GM19452 (cell line): ENCODE data around the gene PWWP2A.

Experiments used
- ATAC-seq: cut with Tn5 transposase; IDR thresholded peaks from one replicate; pipeline ENCODE4 v1.9.1; 2021; ENCODE audit not compliant: unreplicated experiment

PWWP2A gene

DNA sequence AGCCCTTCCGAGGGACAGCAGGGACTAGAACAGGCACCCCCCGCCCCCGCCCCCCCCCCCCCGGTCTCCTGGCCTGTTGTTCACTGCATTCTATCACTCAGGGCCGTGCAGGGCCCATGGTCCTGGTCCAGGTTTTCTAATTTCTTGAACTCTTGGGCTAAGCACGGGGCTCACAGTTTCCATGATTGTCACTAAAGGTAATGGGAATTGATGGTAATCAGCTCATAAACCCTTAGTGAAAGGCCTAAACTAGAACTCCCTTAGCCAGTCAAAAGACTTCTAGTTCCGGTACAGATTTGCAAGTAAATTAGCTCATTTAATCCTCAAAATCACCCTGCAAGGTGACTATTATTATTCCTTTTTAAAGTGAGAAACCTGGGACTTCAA lies 14.7 kb upstream of the PWWP2A start:
- no peak for ATAC-seq

DNA sequence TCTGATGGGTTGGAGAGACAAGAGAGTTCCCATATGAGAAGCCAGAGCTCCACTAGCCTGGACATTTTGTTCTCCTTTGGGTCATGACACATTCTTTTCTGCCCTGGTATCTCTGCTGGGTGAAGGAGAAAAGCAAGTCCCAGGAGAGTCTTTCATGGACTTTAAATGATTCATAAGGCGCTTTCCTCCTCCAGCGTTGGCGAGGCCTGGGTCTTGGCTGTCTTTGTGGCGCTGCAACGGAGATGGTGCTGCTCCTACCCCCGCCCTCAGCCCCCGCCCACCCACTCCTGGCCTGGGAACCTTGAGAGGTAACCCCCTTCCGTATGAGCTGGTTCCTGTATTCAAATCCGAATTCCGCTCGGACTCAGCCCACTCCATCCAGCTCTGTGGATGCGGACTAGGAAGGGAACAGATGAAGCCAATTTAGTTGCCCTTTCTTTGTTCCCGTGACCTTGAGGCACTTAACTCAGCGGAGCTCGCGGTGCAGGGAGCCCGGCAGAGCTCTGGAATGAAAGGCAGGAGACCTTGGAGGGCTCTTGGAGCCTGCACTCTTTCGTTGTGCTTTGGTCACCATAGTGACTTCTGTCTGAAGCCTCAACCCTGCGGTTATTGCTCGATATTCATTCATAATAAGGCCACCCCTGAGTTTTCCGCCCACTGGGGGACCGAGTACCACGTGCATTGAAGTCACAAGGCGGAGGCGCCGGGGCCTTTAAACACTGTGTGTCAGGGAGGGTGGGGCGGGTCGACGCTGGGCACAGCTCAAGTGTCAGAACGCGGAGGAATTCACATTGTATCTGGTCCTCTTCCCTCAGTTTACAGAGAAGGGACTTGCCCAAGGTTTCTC lies 14.0 kb upstream of the PWWP2A start:
- no peak for ATAC-seq

DNA sequence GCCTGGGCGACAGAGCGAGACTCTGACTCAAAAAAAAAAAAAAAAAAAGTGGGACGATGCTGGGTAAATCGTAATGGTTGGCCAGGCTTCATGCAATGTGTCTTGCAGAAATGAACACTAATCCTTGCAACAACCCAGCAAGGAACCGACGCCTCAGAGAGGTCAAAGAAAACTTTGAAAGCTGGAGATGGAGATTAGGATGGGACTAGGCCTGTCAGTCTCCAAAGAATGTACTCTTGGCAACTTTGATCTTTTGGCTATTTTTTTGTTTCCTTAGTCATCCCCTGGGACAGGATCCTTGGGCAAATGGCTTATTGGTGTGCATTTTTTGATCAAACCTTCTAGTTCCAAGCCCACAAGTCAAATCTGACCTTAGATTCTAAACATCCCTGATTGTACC lies 10.6 kb upstream of the PWWP2A start:
- no peak for ATAC-seq

GRCh38 chr5:160128632-160129031 lies 9.4 kb upstream of the PWWP2A start:
- no peak for ATAC-seq

DNA sequence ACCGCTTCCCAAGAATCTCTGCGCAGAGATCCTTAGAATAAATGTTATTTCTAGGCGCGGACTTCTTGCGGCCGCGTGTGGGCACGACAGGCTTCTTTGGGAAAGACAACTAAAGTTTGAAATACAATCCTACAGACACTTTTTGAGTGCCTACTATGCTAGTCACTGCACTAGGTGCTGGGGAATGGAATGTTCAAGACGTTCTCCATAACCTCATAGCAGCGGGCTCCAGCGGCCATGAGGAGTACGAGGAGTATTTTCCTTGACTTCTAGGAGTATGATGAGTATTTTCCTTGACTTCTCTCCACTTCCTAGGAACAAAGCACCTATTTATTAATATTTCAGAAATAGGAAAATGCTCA lies 636 bp upstream of the PWWP2A start:
- peak; percentile 2 for ATAC-seq

- peak; percentile 21 for ATAC-seq
These were observed 705 bp downstream of the PWWP2A start for GRCh38 chr5:160118349-160119141.

GRCh38 chr5:160116991-160117390 lies 2.3 kb downstream of the PWWP2A start:
- ATAC-seq: no peak

GRCh38 chr5:160108124-160108523 lies 11.1 kb downstream of the PWWP2A start:
- peak; percentile 51 for ATAC-seq

DNA sequence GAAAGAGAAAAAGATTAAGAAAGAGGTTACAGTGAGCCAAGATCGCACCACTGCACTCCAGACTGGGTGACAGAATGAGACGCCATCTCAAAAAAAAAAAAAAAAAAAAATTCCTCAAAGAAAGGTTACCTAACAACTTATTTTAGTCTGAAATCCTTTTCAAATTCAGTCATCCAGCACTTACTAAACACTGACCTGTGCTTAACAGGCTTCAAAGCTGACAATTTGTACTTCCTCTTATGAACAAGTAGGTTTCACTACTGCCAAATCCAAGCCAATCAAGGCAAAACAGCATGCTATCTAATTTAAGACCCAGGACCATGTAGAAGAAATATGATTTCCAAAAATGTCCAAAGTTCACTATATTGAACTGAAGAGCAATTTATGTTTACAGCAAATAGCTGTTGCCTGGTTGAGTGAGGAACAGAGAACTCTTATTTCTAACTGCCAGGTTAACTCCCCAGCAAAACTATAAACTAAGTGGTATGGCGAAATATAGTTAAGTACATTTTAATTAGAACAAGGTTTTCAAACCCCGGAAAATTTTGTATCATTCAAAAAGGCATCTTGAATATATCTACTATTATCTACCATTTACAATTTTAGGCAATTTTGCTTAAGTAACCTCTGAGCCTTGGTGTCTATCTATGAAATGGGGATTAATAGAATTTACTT lies 13.4 kb downstream of the PWWP2A start:
- peak; percentile 76 for ATAC-seq

GRCh38 chr5:160097991-160098390 lies 21.3 kb downstream of the PWWP2A start:
- no peak for ATAC-seq

- no peak for ATAC-seq
These were observed 23.1 kb downstream of the PWWP2A start for GRCh38 chr5:160096178-160096577.

DNA sequence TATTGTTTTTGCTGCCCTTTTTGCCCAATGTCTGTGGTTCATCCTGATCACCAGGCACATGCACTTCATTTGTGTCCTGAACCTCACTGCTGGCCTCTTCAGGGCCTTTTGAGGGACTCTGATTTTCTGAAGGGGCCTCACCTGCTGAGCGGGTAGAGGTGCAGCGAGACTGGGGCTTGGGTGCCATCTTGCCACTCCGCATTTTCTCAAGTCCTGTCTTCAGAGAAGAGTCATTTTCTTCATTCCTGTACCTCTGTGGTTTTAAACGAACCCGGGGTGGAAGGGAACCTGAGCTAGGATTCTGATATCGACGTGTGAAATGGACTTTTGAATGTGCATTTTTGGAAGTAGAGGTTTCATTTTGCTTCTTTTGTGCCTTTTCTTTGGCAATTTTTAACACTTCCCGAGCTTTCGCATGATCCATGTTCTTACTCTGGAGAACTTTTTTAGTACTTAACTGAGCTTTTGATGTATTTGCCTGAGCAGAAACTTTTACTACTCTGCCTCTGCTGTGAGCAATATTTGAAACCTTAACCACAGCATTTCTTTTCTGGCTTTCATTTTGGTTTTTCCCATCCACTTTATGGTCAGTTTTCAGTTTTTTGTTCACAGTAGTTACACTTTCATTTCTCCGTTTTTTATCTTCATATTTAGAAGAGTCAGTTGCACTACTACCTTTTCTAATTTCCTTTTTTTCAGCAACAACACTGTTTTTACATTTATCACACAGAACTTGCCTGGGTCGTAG lies 26.1 kb downstream of the PWWP2A start:
- peak; percentile 63 for ATAC-seq

- ATAC-seq: no peak
These were observed 26.7 kb downstream of the PWWP2A start for GRCh38 chr5:160092514-160092913.

GRCh38 chr5:160090059-160090458 lies 29.2 kb downstream of the PWWP2A start:
- ATAC-seq: no peak

DNA sequence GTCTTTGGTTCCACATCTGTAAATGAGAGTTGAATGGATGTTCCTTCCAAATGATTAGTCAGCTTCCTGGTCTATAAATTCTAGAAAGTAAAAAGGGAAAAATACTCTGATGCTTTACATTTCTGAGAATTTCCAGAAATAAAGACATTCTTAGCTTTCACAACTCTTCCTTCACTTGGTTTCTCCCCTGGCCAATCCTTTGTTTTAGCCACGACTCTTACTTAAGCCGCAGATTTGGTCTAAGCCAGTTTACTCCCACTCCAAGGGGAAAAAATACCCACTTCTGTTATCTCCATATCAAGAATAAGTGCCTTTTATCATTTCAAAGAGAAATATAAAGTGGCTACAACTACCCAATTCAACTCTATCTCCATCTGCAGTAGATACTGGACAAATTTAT lies 29.7 kb downstream of the PWWP2A start:
- ATAC-seq: no peak

DNA sequence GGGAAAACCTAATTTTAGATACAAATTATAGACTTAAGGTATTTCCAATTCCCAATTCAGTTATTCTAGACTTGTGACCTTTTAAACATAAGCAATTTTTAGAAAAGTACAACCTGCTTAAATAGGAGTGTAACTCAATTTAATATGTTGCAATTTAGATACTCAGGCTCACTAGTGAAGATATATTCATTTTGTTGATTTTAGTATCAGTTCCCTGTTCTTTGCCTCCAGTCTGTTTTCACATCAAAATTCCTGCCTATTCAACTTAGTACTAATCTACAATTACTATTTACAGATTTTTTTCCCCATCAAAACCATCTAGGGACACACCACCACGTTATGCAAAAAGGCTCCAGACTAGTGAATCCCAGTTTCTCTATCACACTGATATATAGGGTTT lies 30.4 kb downstream of the PWWP2A start:
- no peak for ATAC-seq

- no peak for ATAC-seq
These were observed 32.1 kb downstream of the PWWP2A start for GRCh38 chr5:160087199-160087598.

DNA sequence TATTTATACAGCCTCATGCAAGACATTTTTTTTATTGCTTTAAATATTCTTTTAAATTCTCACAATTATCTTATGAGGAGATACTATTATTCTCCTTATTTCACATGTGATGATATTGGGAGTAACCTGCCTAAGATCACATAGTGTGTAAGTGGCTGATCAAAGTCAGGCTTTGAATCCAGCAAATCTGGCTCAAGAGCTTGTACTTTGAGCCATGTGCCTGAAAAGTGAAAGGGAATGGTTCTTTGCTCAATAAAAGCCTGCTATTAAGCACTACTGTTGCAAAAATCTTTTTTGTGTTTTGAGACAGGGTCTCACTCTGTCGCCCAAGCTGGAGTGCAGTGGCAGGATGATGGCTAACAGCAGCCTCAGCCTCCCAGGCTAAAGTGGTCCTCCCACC lies 35.1 kb downstream of the PWWP2A start:
- ATAC-seq: no peak

DNA sequence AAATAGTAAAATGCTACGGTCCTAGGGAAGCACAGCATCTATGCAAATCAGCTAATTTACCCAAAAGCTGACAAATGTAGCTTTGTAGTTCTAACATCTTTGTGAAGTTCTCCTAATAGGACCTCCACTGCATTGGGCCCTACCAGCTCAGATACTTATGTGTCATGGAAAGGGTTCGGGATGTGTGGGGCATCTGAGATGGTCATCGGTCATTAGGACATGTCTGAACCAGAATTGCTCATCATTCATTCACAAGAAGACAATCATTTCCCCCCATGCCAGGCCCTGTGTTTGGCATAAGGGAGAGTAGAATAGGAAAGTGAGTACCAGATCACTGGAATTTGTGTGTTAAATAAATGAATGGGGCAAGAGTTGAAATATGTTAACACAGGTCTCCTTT lies 35.7 kb downstream of the PWWP2A start:
- no peak for ATAC-seq

DNA sequence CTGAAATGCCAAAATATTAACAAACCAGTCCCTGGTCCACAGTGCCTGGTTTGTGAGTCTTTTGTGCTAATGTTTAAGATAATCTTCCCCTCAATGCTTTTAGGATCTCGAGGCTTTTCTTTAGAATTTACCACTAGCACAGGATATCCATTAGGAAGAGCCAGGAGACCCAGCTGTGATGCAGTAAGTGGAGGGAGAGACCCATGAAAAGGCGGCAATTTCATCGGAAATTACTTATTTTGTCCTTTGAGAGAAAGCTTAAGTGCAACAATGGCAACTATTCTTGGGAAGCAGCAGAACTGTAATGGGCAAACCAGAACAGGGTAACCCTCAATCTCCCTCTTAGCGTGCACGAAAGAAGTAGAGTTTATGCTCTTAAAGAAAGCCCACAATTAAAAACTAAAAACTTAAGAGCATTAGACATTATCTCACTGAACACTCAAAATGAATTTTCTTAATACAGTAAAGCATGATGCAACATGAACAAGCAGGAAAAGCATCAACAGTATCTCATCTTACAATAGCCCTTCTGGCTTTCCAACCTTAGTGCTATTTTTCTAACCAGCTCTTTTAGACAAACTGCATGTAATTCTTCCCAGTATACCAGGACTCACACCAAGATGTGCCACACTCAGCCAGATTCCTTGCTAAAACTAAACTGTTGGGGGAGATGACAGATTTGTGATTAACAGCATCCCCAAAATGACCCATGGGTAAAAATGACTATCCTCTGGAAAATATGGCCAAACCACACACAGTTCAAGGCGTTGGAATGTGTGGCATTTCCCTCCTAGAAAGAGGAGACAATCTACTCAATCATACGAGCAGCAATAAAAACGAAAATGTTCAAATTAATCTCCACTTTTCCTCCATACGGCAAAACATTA lies 36.4 kb downstream of the PWWP2A start:
- no peak for ATAC-seq
